ENCODE results near the gene PRKAG1.

PRKAG1 gene

GRCh38 chr12:48981757-48982157 is 36.8 kb downstream of the PRKAG1 start:
- DNase-seq (ENCODE audit: low spot score) = peak; percentile 61

DNA sequence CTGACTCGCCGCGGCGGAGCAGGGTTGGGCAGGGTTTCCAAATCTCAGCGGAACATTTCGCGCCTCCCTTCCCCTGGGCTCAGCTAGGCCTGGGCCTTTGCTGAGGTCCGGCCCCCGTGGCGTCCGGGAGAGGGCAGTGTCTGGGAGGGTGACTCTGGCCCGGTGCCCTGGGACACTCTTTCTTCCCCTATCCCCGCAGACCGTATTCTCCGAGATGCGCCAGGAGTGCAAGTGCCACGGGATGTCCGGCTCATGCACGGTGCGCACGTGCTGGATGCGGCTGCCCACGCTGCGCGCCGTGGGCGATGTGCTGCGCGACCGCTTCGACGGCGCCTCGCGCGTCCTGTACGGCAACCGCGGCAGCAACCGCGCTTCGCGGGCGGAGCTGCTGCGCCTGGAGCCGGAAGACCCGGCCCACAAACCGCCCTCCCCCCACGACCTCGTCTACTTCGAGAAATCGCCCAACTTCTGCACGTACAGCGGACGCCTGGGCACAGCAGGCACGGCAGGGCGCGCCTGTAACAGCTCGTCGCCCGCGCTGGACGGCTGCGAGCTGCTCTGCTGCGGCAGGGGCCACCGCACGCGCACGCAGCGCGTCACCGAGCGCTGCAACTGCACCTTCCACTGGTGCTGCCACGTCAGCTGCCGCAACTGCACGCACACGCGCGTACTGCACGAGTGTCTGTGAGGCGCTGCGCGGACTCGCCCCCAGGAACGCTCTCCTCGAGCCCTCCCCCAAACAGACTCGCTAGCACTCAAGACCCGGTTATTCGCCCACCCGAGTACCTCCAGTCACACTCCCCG is 37.4 kb downstream of the PRKAG1 start:
- DNase-seq (ENCODE audit: low spot score) = peak; percentile 76

- DNase-seq (ENCODE audit: low spot score) = peak; percentile 81
These were observed 38.1 kb downstream of the PRKAG1 start for GRCh38 chr12:48980389-48980952.

GRCh38 chr12:48979602-48980388 is 38.8 kb downstream of the PRKAG1 start:
- peak; percentile 71 for DNase-seq (ENCODE audit: low spot score)

- DNase-seq (ENCODE audit: low spot score) = peak; percentile 67
These were observed 39.6 kb downstream of the PRKAG1 start for GRCh38 chr12:48978741-48979601.

DNA sequence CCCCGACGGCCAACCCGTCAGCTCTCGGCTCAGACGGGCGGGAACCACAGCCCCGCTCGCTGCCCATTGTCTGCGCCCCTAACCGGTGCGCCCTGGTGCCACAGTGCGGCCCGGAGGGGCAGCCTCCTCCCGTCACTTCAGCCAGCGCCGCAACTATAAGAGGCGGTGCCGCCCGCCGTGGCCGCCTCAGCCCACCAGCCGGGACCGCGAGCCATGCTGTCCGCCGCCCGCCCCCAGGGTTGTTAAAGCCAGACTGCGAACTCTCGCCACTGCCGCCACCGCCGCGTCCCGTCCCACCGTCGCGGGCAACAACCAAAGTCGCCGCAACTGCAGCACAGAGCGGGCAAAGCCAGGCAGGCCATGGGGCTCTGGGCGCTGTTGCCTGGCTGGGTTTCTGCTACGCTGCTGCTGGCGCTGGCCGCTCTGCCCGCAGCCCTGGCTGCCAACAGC is 40.3 kb downstream of the PRKAG1 start, which contains the start of gene WNT1:
Gene WNT1, plus strand, starts transcription at position 32 of the 450 bp plus-strand sequence. Its CDS starts 329 bp downstream, at position 361.
- DNase-seq (ENCODE audit: low spot score) = no peak

DNA sequence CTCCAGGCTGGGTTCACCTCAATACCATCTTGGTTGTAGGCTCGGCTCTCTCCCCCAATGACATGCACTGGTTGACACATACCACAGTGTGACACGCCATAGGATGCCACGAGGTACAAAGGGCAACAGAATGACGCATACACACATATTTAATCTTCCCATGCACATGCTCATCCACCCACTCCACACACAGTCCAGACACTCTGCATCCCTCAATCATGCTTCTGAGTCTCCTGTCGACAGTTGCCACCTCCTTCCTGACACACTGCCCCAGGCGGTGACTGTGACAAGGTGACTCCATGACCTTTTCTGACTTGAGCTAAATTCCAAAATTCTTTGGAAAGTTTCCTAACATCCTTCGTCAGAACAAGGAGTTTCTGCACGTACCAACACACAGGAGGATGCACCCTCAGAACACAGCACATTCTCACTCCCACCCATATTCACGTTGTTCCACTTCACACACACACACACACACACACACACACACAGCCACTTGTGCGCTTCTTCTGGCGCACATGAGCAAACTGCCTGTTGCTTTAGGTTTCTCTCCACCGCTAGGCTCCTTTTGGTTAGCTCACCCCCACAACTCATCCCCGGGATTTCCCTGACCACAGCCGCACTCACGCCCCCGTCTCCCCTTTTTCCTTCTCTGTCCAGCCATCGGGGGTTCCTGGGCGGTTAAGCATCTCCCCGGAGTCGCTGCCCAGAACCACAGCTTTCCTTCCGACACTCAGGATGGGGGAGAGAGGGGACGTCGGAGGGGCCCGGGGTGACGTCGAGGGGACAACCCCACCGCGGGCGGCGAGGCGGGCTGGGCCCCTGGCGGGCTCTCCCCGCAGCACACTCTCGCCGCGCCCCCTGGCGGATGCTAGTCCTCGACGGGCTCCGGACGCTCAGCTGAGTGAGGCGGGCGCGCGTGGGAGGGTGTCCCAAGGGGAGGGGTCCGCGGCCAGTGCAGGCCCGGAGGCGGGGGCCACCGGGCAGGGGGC is 41.0 kb downstream of the PRKAG1 start:
- DNase-seq (ENCODE audit: low spot score) = peak; percentile 91

DNA sequence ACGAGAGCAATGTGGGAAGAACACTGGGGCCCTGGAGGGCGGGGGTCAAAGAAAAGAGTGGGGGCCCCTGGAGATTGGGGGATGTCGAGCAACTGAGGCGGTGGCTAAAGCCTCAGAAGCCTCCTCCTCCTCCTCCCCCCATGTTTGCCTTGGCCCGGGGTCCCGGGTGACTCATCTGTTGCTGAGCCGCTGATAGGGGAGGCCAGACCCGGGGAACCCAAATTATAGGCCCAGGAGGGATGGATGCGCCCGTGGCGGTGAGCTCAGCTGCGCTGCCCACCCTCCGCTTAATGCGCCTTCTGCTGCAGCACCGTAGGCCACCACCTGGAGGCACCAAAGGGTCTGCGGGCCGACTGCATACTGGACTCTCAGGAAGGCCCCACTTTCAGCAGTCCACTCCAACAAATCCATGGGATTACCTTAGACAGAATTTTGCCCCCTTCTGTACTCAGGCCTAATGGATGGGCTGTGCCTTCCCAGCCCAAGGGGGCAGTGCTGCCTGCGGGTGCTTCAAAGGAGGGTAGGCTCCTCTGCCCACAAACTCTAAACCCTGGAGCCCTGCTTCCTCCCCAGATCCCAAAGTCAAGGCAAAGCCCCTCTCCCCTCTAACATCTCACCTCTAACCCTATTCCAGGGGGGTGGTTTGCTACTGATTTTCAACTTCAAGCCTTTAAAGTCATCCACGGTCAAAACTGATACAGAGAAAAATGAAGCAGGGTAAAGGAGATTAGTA is 44.5 kb downstream of the PRKAG1 start:
- peak; percentile 91 for DNase-seq (ENCODE audit: low spot score)

DNA sequence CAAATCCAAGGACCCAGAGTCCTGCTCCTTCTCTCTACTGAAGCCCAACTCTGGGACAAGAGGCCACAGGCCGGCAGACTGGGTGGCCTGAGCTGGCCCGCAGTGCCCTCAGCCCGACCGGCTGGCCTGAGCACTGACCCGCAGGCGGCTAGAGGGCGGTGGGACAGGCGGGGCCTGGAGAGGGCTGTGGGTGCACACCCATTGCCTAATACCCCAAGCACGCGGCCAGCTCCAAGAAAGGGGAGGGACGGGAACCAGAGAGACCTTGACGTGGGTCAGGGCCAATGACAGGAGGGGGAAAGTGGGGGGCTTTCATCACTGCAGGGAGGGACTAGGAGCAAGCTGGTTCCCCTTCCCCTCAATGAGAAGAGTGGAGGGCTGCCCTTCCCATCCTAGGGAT is 45.0 kb downstream of the PRKAG1 start:
- peak; percentile 72 for DNase-seq (ENCODE audit: low spot score)

DNA sequence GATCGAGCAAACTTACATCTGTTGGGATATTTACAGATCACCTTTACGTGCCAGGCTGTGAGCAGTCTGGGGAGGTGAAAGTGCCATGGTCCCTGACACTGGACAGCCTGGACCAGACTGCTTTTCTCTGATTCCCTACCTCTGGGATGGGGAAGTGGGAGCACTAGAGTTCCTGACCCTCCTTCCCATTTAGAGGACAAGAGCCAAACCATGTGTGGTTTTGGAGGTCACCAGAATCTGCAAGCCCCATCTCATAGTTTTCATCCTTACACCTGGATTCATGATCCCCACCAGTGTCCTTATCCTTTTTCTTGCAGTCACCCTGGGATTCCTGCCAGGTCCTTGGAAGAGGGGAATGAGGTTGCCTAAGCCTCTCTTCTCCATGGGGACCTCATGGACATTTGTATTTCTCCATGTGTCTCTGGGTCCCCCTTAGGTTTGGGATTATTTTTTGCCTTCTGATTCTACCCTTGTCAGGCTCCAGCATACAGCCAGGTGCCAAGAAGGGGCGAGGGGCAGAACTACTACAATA is 45.6 kb downstream of the PRKAG1 start:
- DNase-seq (ENCODE audit: low spot score) = no peak

DNA sequence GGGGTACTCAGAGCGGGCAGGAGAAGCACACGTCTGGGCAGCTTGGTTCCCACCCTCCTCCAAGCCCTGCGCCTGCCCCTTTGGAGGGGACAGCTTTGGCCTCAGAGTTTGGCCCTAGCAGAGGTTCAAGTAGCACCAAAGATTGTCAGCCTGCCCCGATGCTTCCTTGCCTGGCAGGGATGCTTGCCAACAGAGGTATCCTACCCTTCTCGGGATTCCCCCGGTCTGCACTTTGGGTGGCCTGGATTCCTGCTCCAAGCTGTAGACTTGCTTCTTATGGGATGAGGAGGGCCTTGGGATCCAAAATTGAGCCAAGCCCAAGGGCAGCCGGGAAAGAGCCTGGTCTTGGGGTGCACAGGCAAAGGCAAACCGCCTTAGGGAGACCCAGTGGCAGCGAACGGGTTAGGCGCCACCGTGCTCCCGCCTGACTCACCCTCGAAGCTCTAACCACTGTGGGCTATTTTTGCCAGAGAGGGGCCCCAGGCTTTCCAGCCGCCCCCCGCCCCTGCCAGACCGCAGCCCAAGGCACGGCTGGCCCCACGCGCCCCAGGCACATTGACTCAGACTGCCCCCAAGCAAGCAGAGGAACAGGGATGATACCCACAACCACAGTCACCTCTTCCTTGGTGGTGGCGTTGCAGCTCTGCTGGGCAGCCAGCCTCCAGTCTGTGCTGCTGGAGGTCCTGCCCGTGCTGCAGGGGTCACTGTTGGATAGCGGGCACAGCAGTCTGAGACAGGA is 46.2 kb downstream of the PRKAG1 start:
- no peak for DNase-seq (ENCODE audit: low spot score)

GRCh38 chr12:48970702-48971334 is 47.8 kb downstream of the PRKAG1 start:
- DNase-seq (ENCODE audit: low spot score) = no peak

- peak; percentile 80 for DNase-seq (ENCODE audit: low spot score)
These were observed 48.5 kb downstream of the PRKAG1 start for GRCh38 chr12:48969833-48970701.

GRCh38 chr12:48969160-48969771 is 49.3 kb downstream of the PRKAG1 start:
- DNase-seq (ENCODE audit: low spot score) = no peak

- no peak for DNase-seq (ENCODE audit: low spot score)
These were observed 50.1 kb downstream of the PRKAG1 start for GRCh38 chr12:48968467-48968866.

GRCh38 chr12:48967991-48968390 is 50.6 kb downstream of the PRKAG1 start:
- DNase-seq (ENCODE audit: low spot score) = no peak

Measured in ecto neural progenitor cell (in vitro differentiated cells).